Fibroblast of lung (primary cell): ENCODE results near the gene BAX. TPM values are rescaled to one million over a fixed set of nuclear protein-coding genes. Genes with fewer than 3 reads are reported as not detected.

ENCODE experiments used
- DNase-seq, 2 donors: peaks; one replicate each; pipeline versions ENCODE4 v3.0.0 to v3.0.0-alpha.2; 2010; ENCODE audit warnings: low read depth in 2 of 2
- H2AFZ ChIP-seq: 2 replicates; pipeline ENCODE4 v1.5.1; 2012; ENCODE audit warnings: low read length, control low read depth, inconsistent platforms
- H3K27ac ChIP-seq: 2 replicates; pipeline ENCODE4 v1.5.1; 2011; ENCODE audit warnings: low read length, control low read depth; ENCODE audit not compliant: insufficient read depth
- H3K27me3 ChIP-seq: 2 replicates; pipeline ENCODE4 v1.5.1; 2011; ENCODE audit warnings: mild to moderate bottlenecking, low read length; ENCODE audit not compliant: control insufficient read depth, insufficient read depth
- H3K36me3 ChIP-seq: 2 replicates; pipeline ENCODE4 v1.5.1; 2011; ENCODE audit warnings: low read length; ENCODE audit not compliant: control insufficient read depth, insufficient read depth
- H3K4me1 ChIP-seq: 2 replicates; pipeline ENCODE4 v1.5.1; 2011; ENCODE audit warnings: low read length; ENCODE audit not compliant: control insufficient read depth, insufficient read depth; ENCODE audit errors: extremely low read depth
- H3K4me2 ChIP-seq: 2 replicates; pipeline ENCODE4 v1.5.1; 2011; ENCODE audit warnings: low read length, control low read depth; ENCODE audit not compliant: insufficient read depth; ENCODE audit errors: extremely low read depth
- H3K4me3 ChIP-seq, 4 experiments: fragments of 200-600 bp in 1 of 4; sonication (generic) in 1 of 4; replicated peaks in 1 of 4; 2 replicates each; pipeline ENCODE4 v1.5.1; 2011 to 2016; ENCODE audit warnings: low read length in 4 of 4, low read depth in 3 of 4, mild to moderate bottlenecking in 3 of 4, control low read depth in 2 of 4, inconsistent platforms in 1 of 4, mixed read lengths in 1 of 4; ENCODE audit not compliant: insufficient read depth in 1 of 4; ENCODE audit errors: control extremely low read depth in 1 of 4
- H3K79me2 ChIP-seq: 2 replicates; pipeline ENCODE4 v1.5.1; 2012; ENCODE audit warnings: mild to moderate bottlenecking, low read length, inconsistent platforms; ENCODE audit not compliant: control insufficient read depth, insufficient read depth
- H3K9ac ChIP-seq: 2 replicates; pipeline ENCODE4 v1.5.1; 2011; ENCODE audit warnings: mild to moderate bottlenecking, low read length, control low read depth; ENCODE audit not compliant: insufficient read depth
- H3K9me3 ChIP-seq: 2 replicates; pipeline ENCODE4 v1.5.1; 2012; ENCODE audit warnings: low read depth, low read length; ENCODE audit not compliant: control insufficient read depth, insufficient read depth
- H4K20me1 ChIP-seq: 2 replicates; pipeline ENCODE4 v1.5.1; 2011; ENCODE audit warnings: low read length; ENCODE audit not compliant: control insufficient read depth, insufficient read depth; ENCODE audit errors: extremely low read depth
- EZH2 ChIP-seq: IDR thresholded peaks from 2 replicates; pipeline ENCODE4 v1.5.1; 2012; ENCODE audit warnings: low read length, control low read depth, mild to moderate bottlenecking; ENCODE audit errors: missing control alignments
- polyA plus RNA-seq, 2 donors: library from polyadenylated mRNA; depleted of rRNA in 1 of 2; stranded (reverse) in 1 of 2; unstranded in 1 of 2; fragments of >200 nt; gene quantifications; 2 replicates each; pipeline ENCODE4 v1.2.1, GENCODE V29; 2011 to 2012; ENCODE audit warnings: missing spikeins in 1 of 2
- total RNA-seq: library from RNA; depleted of rRNA; stranded (reverse); fragments of >200 nt; gene quantifications from 2 replicates; pipeline ENCODE4 v1.2.1, GENCODE V29; 2014
- TF ChIP-seq, protein P1 (sequence below), 2 donors: IDR thresholded peaks in 1 of 2; conservative IDR thresholded peaks in 1 of 2; 1 replicate in 1 of 2; 2 replicates in 1 of 2; pipeline ENCODE4 v1.5.1; 2011 to 2012; ENCODE audit warnings: low read length in 2 of 2, control low read depth in 1 of 2, inconsistent platforms in 1 of 2, low read depth in 1 of 2, mild to moderate bottlenecking in 1 of 2

The BAX gene
- total and polyA plus RNA-seq, 2 donors (not counting 1 experiment from before 2014, with no cell fraction given), result 70.1 to 194 TPM

DNA sequence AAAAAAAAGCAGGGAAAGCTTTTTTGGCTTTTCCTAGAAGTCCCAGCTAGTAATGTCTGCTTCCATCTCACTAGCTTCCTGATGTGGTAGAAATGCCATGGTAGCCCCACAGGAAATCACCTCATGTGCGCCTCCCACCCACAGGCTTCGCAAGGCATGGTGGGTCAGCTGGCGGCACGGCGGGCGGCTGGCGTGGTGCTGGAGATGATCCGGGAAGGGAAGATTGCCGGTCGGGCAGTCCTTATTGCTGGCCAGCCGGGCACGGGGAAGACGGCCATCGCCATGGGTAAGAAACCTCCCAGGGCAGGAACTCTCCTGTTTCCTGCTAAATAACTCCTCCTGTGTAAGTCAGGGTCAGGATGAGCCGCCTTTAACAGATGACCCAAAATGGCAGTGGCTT lies 49.5 kb downstream of the BAX start:
- Histone ChIP-seq H3K4me2 (no peak overlapping the region), H3K79me2 (peaks cover 3% of the 10 kb centered on the region), H2AFZ (no peak overlapping the region), H3K9ac (no peak overlapping the region), H4K20me1 (no peaks in the 10 kb centered on the region), H3K27ac (no peak overlapping the region), H3K4me3 (no peak overlapping the region), H3K27me3 (no peaks in the 10 kb centered on the region), H3K36me3 (peaks cover 23% of the 10 kb centered on the region), H3K4me1 (no peaks in the 10 kb centered on the region), H3K9me3 (no peaks in the 10 kb centered on the region)
- no peak for DNase-seq
- TF ChIP-seq, protein P1, sequence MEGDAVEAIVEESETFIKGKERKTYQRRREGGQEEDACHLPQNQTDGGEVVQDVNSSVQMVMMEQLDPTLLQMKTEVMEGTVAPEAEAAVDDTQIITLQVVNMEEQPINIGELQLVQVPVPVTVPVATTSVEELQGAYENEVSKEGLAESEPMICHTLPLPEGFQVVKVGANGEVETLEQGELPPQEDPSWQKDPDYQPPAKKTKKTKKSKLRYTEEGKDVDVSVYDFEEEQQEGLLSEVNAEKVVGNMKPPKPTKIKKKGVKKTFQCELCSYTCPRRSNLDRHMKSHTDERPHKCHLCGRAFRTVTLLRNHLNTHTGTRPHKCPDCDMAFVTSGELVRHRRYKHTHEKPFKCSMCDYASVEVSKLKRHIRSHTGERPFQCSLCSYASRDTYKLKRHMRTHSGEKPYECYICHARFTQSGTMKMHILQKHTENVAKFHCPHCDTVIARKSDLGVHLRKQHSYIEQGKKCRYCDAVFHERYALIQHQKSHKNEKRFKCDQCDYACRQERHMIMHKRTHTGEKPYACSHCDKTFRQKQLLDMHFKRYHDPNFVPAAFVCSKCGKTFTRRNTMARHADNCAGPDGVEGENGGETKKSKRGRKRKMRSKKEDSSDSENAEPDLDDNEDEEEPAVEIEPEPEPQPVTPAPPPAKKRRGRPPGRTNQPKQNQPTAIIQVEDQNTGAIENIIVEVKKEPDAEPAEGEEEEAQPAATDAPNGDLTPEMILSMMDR (conservative IDR thresholded peaks at IDR 0.05 in 1 of 2, IDR thresholded peaks at IDR 0.05 in 1 of 2; ENCODE audit: low read depth in 1 of 2, low read length in 2 of 2), result no peak
- no peak for TF ChIP-seq EZH2

DNA sequence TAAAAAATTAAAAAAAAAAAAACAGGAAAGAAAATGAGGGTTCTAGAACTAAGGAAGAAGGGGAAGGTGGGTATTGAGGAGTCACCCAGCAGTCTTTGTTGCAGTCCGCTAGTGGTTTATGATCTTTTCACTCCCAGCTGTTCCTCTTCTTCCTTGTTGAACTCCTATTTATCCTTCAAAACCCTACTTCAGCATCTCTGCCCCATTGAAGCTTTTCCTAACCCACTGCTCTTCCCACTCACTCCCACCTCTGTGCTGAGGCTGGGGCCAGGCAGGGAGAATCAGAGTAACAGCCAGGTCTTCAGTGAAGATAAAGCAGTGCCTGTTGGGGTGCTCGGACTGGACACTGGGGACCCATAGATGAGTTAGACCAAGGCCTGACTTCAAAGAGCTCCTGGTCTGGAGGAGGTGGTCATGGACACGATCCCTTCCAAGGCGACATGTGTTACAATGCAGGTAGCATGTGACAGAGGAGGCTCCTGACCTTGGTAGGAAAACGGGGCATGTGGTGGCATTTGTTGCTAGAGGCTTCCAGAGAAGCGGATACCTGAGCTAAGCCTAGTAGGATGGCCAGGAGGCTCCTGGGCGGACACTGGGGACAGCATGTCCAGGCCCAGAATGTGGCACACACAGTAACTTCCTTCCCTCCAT lies 50.4 kb downstream of the BAX start:
- no peak overlapping the region for H3K27ac ChIP-seq
- peaks cover 27% of the 10 kb centered on the region for H3K36me3 ChIP-seq
- H4K20me1 ChIP-seq, result no peaks in the 10 kb centered on the region
- no peaks in the 10 kb centered on the region for H3K27me3 ChIP-seq
- no peak overlapping the region for H3K9ac ChIP-seq
- H3K9me3 ChIP-seq, result no peaks in the 10 kb centered on the region
- no peak overlapping the region for H2AFZ ChIP-seq
- TF ChIP-seq, protein P1 (conservative IDR thresholded peaks at IDR 0.05 in 1 of 2, IDR thresholded peaks at IDR 0.05 in 1 of 2; ENCODE audit: low read depth in 1 of 2, low read length in 2 of 2), result no peak
- TF ChIP-seq EZH2, result no peak
- H3K4me1 ChIP-seq, result no peaks in the 10 kb centered on the region
- H3K4me3 ChIP-seq, result no peak overlapping the region
- DNase-seq, result no peak
- no peaks in the 10 kb centered on the region for H3K79me2 ChIP-seq
- no peak overlapping the region for H3K4me2 ChIP-seq

DNA sequence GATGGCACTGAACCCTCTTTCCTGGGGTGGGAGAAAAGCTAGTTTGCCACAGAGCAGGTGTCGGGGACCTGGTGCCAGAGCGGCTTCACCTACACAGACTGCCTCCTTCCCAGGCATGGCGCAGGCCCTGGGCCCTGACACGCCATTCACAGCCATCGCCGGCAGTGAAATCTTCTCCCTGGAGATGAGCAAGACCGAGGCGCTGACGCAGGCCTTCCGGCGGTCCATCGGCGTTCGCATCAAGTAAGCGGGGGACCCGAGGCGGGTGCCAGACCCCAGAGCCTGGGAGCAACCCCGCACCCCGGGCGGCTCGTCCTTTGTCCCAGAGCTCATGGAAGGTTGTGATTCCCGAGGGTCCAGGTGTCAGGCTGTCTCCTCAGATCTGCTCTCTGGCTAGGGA lies 52.2 kb downstream of the BAX start:
- no peak overlapping the region for H3K9ac ChIP-seq
- H3K4me3 ChIP-seq, result no peak overlapping the region
- H3K27me3 ChIP-seq, result no peaks in the 10 kb centered on the region
- no peaks in the 10 kb centered on the region for H3K4me1 ChIP-seq
- H2AFZ ChIP-seq, result no peak overlapping the region
- no peak overlapping the region for H3K27ac ChIP-seq
- no peak for TF ChIP-seq EZH2
- TF ChIP-seq, protein P1 (conservative IDR thresholded peaks at IDR 0.05 in 1 of 2, IDR thresholded peaks at IDR 0.05 in 1 of 2; ENCODE audit: low read depth in 1 of 2, low read length in 2 of 2), result no peak
- no peaks in the 10 kb centered on the region for H4K20me1 ChIP-seq
- no peaks in the 10 kb centered on the region for H3K79me2 ChIP-seq
- no peak overlapping the region for H3K4me2 ChIP-seq
- no peak for DNase-seq
- peaks cover 35% of the 10 kb centered on the region for H3K36me3 ChIP-seq
- H3K9me3 ChIP-seq, result no peaks in the 10 kb centered on the region
